Lung (tissue), 12 donors: ENCODE data around the gene TRIM14. TPM values are rescaled to one million over a fixed set of nuclear protein-coding genes. Genes with fewer than 3 reads are reported as not detected.

Experiments
- ATAC-seq: fragments of 200-7000 bp; cut with Tn5 transposase; one replicate; pipeline ENCODE4 v1.9.1; 2020; ENCODE audit warnings: moderate number of reproducible peaks; ENCODE audit not compliant: insufficient read depth, low FRiP score
- DNase-seq, 3 donors: peaks; one replicate each; pipeline ENCODE4 v3.0.0-alpha.2; 2013 to 2017
- H3K27ac ChIP-seq, 2 donors: one replicate each; pipeline ENCODE4 v1.5.1; 2013; ENCODE audit warnings: mild to moderate bottlenecking in 2 of 2, moderate library complexity in 2 of 2, control low read depth in 1 of 2, inconsistent platforms in 1 of 2, low read depth in 1 of 2, low read length in 1 of 2
- H3K27me3 ChIP-seq, 3 donors: one replicate each; pipeline ENCODE4 v1.5.1; 2013; ENCODE audit warnings: low read length in 2 of 3; ENCODE audit not compliant: control insufficient read depth in 3 of 3, insufficient read depth in 3 of 3
- H3K36me3 ChIP-seq, 4 donors: one replicate each; pipeline ENCODE4 v1.5.1; 2013; ENCODE audit warnings: low read length in 4 of 4, mild to moderate bottlenecking in 1 of 4, moderate library complexity in 1 of 4; ENCODE audit not compliant: control insufficient read depth in 4 of 4, insufficient read depth in 4 of 4
- H3K4me1 ChIP-seq, 5 donors: one replicate each; pipeline ENCODE4 v1.5.1; 2013; ENCODE audit warnings: low read length in 5 of 5, mild to moderate bottlenecking in 2 of 5, moderate library complexity in 1 of 5; ENCODE audit not compliant: control insufficient read depth in 5 of 5, insufficient read depth in 5 of 5
- H3K4me3 ChIP-seq: one replicate; pipeline ENCODE4 v1.5.1; 2013; ENCODE audit warnings: mild to moderate bottlenecking, control low read depth, moderate library complexity
- H3K9ac ChIP-seq, 2 donors: one replicate each; pipeline ENCODE4 v1.5.1; 2013; ENCODE audit warnings: low read length in 2 of 2, control low read depth in 1 of 2; ENCODE audit not compliant: insufficient read depth in 1 of 2
- H3K9me3 ChIP-seq, 4 donors: one replicate each; pipeline ENCODE4 v1.5.1; 2013; ENCODE audit warnings: low read length in 3 of 4, mild to moderate bottlenecking in 1 of 4, moderate library complexity in 1 of 4; ENCODE audit not compliant: control insufficient read depth in 4 of 4, insufficient read depth in 3 of 4
- WGBS, 2 donors: extraction: QIAGEN DNeasy Blood & Tissue Kit; methylation state at CpG; one replicate each; pipeline ENCODE4 v1.1.7; 2013; 5-methylcytosine and 5-hydroxymethylcytosine counted together
- polyA plus RNA-seq, 2 donors: library from polyadenylated mRNA; stranded (reverse); fragments of 200-250 nt; gene quantifications; one replicate each; pipeline ENCODE4 v1.2.1, GENCODE V29; 2013
- total RNA-seq, 2 donors: library from RNA; depleted of rRNA in 1 of 2; stranded (reverse); fragments of >200 nt in 1 of 2; gene quantifications; one replicate each; pipeline ENCODE4 v1.2.1, GENCODE V29; 2014 to 2021
- TF ChIP-seq, protein P1 (sequence below): IDR thresholded peaks from 2 replicates; pipeline ENCODE4 v1.5.1; 2012; ENCODE audit warnings: mild to moderate bottlenecking; ENCODE audit errors: control extremely low read depth, extremely low read depth
- donor health status: control.
- donor health status: control.
- donor health status: Bipolar disorder and iron deficiency.
- donor health status: healthy.
- donor health status: DM: yes; HTN: yes; CAD: no.

TRIM14 gene
- total and polyA plus RNA-seq, 4 donors, result 5.0 to 42.7 (median 12.1) TPM

DNA sequence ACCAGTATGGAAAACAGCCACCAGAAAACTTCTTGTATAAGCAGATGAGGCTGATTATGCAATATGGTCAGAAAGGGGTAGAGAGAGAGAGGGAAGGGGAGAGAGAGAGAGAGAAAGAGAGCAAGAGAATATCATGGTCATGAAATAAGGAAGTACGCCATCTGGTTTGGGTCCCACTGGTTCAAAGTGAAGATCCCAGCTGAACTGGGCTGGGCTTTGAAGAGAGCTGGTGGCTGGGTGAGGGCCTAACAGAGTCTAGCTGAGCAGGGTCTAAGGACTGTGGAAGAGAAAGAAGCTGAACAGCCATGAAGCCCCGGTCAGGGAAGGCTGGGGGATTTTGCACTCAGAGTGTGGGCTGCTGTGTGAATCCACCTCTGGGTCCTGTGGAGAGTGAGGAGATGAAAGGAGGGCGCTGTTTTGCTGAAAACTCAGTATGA, 14.6 kb downstream of the TRIM14 start:
- Histone ChIP-seq H3K27ac (peak overlapping the region in 1 of 2 donors; percentile 45), H3K4me1 (peaks cover 0 to 9% (median 0%) of the 10 kb centered on the region in 5 donors), H3K36me3 (peaks cover 0 to 10% (median 5%) of the 10 kb centered on the region in 4 donors), H3K9ac (no peak overlapping the region), H3K27me3 (no peaks in the 10 kb centered on the region), H3K9me3 (peaks cover 0 to 4% (median 1%) of the 10 kb centered on the region in 4 donors), H3K4me3 (no peak overlapping the region)
- DNase-seq (no peak), ATAC-seq (no peak)
- WGBS, 2 donors, result 69 to 77% methylated on average over 3 of the region's 3 CpGs
- TF ChIP-seq, protein P1, sequence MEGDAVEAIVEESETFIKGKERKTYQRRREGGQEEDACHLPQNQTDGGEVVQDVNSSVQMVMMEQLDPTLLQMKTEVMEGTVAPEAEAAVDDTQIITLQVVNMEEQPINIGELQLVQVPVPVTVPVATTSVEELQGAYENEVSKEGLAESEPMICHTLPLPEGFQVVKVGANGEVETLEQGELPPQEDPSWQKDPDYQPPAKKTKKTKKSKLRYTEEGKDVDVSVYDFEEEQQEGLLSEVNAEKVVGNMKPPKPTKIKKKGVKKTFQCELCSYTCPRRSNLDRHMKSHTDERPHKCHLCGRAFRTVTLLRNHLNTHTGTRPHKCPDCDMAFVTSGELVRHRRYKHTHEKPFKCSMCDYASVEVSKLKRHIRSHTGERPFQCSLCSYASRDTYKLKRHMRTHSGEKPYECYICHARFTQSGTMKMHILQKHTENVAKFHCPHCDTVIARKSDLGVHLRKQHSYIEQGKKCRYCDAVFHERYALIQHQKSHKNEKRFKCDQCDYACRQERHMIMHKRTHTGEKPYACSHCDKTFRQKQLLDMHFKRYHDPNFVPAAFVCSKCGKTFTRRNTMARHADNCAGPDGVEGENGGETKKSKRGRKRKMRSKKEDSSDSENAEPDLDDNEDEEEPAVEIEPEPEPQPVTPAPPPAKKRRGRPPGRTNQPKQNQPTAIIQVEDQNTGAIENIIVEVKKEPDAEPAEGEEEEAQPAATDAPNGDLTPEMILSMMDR, result no peak

DNA sequence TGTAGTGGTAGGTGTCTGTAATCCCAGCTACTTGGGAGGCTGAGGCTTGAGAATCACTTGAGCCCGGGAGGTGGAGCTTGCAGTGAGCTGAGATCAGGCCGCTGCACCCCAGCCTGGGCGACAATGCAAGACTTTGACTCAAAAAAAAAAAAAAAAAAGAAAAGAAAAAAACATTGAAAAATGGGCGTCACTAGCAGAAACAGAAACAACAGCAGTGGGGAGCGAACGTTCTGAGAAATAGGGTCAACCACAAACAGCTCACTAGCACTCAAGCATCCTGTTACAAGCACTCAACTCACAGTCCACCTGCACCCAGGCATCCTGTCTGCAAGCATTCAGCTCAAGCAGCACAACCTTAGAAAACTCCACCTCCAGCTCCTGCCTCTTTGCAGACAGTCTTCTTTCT, 17.2 kb downstream of the TRIM14 start:
- ATAC-seq (peak; percentile 63), DNase-seq (peak in 1 of 3 donors; percentile 42)
- peaks cover 0 to 5% (median 3%) of the 10 kb centered on the region in 4 donors for H3K36me3 ChIP-seq
- H3K4me1 ChIP-seq, result peaks cover 0 to 7% (median 0%) of the 10 kb centered on the region in 5 donors
- H3K4me3 ChIP-seq, result no peak overlapping the region
- peak overlapping the region in 1 of 2 donors; percentile 50 for H3K27ac ChIP-seq
- H3K9me3 ChIP-seq, result peaks cover 0 to 3% (median under 1%) of the 10 kb centered on the region in 4 donors
- H3K9ac ChIP-seq, result no peak overlapping the region
- TF ChIP-seq, protein P1, result no peak
- WGBS, 2 donors, result 22 to 31% methylated on average over 6 of the region's 6 CpGs
- H3K27me3 ChIP-seq, result no peaks in the 10 kb centered on the region

DNA sequence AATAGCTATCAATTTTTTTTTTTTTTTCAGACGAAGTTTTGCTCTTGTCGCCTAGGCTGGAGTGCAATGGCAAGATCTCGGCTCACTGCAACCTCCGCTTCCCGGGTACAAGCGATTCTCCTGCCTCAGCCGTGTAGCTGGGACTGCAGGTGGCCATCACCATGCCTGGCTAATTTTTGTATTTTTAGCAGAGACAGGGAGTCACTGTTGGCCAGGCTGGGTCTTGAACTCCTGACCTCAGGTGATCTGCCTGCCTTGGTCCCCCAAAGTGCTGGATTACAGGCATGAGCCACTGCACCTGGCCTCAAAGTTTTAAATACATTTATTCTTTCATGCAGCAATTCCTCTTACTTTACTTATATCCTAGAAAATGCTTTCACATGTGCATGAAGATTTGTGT, 17.6 kb downstream of the TRIM14 start:
- Histone ChIP-seq H3K27me3 (no peaks in the 10 kb centered on the region), H3K27ac (peak overlapping the region in 1 of 2 donors; percentile 45), H3K9me3 (peaks cover 0 to 3% (median 0%) of the 10 kb centered on the region in 4 donors), H3K4me1 (peaks cover 0 to 7% (median 0%) of the 10 kb centered on the region in 5 donors), H3K36me3 (peaks cover 0 to 5% (median 3%) of the 10 kb centered on the region in 4 donors), H3K4me3 (no peak overlapping the region), H3K9ac (no peak overlapping the region)
- 88% methylated on average over 7 of the region's 7 CpGs for WGBS, 2 donors
- no peak for ATAC-seq
- DNase-seq, result no peak
- TF ChIP-seq, protein P1, result no peak

DNA sequence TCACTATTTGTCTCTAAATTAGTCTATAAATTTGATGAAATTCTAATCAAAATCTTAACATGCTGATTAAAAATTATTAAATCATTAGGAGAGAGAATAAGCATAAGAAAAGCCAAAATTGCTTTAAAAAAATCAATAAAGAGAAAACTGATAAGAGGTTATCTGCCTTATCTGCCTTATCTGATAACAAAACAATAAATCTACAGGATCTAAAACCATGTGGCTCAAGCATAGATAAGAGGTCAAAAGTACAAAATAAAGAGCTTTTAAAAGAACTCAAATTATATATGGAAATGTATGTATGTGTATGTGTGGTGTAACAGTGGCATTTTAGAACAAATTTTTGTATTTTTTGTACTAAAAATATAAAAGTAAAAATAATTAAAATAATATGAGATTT, 18.6 kb downstream of the TRIM14 start:
- Histone ChIP-seq H3K27me3 (no peaks in the 10 kb centered on the region), H3K36me3 (peaks cover 0 to 13% (median 3%) of the 10 kb centered on the region in 4 donors), H3K9ac (no peak overlapping the region), H3K9me3 (peaks cover 0 to 3% (median 0%) of the 10 kb centered on the region in 4 donors), H3K27ac (no peak overlapping the region), H3K4me1 (peaks cover 0 to 7% (median 0%) of the 10 kb centered on the region in 5 donors), H3K4me3 (no peak overlapping the region)
- no peak for DNase-seq
- TF ChIP-seq, protein P1, result no peak
- ATAC-seq, result no peak
